ENCODE measurements around the gene PPIF.
A peak's percentile ranks its signal among the peaks of the same experiment; 100 is the strongest.

PPIF gene

GRCh38 chr10:79354615-79355014, 7.3 kb downstream of the PPIF start:
- H3K9me3 Mint-ChIP-seq: no peaks in the 10 kb centered on the region
- peaks cover 72% of the 10 kb centered on the region for H3K36me3 Mint-ChIP-seq (ENCODE audit: low read depth)
- ATAC-seq (no peak), DNase-seq (no peak)
- H3K4me1 Mint-ChIP-seq: peaks cover 42% of the 10 kb centered on the region
- H3K27me3 Mint-ChIP-seq: no peaks in the 10 kb centered on the region
- peak overlapping the region; percentile 46 for H3K27ac Mint-ChIP-seq
- H3K4me3 Mint-ChIP-seq: peak overlapping the region; percentile 6

GRCh38 chr10:79355420-79356017, 8.2 kb downstream of the PPIF start:
- no peak for ATAC-seq
- peak overlapping the region; percentile 50 for H3K27ac Mint-ChIP-seq
- H3K36me3 Mint-ChIP-seq (ENCODE audit: low read depth): peaks cover 64% of the 10 kb centered on the region
- H3K9me3 Mint-ChIP-seq: no peaks in the 10 kb centered on the region
- peaks cover 35% of the 10 kb centered on the region for H3K4me1 Mint-ChIP-seq
- no peak for DNase-seq
- H3K27me3 Mint-ChIP-seq: no peaks in the 10 kb centered on the region
- H3K4me3 Mint-ChIP-seq: no peak overlapping the region

GRCh38 chr10:79356104-79356503, 8.8 kb downstream of the PPIF start:
- ATAC-seq: no peak
- H3K9me3 Mint-ChIP-seq: no peaks in the 10 kb centered on the region
- no peak for DNase-seq
- H3K36me3 Mint-ChIP-seq (ENCODE audit: low read depth): peaks cover 59% of the 10 kb centered on the region
- no peaks in the 10 kb centered on the region for H3K27me3 Mint-ChIP-seq
- H3K4me1 Mint-ChIP-seq: peaks cover 39% of the 10 kb centered on the region
- H3K27ac Mint-ChIP-seq: peak overlapping the region; percentile 16
- no peak overlapping the region for H3K4me3 Mint-ChIP-seq

- DNase-seq (no peak), ATAC-seq (no peak)
- H3K9me3 Mint-ChIP-seq: no peaks in the 10 kb centered on the region
- no peak overlapping the region for H3K4me3 Mint-ChIP-seq
- H3K4me1 Mint-ChIP-seq: peaks cover 46% of the 10 kb centered on the region
- no peaks in the 10 kb centered on the region for H3K27me3 Mint-ChIP-seq
- peaks cover 50% of the 10 kb centered on the region for H3K36me3 Mint-ChIP-seq (ENCODE audit: low read depth)
- H3K27ac Mint-ChIP-seq: no peak overlapping the region
Measured at GRCh38 chr10:79357180-79357579, 9.9 kb downstream of the PPIF start.

GRCh38 chr10:79358811-79359210, 11.5 kb downstream of the PPIF start:
- H3K27me3 Mint-ChIP-seq: no peaks in the 10 kb centered on the region
- H3K4me3 Mint-ChIP-seq: no peak overlapping the region
- H3K4me1 Mint-ChIP-seq: peaks cover 36% of the 10 kb centered on the region
- H3K27ac Mint-ChIP-seq: no peak overlapping the region
- H3K36me3 Mint-ChIP-seq (ENCODE audit: low read depth): peaks cover 35% of the 10 kb centered on the region
- DNase-seq (no peak), ATAC-seq (no peak)
- no peaks in the 10 kb centered on the region for H3K9me3 Mint-ChIP-seq

GRCh38 chr10:79359816-79360498, 12.7 kb downstream of the PPIF start:
- DNase-seq (no peak), ATAC-seq (no peak)
- Mint-ChIP-seq H3K4me3 (no peak overlapping the region), H3K4me1 (peaks cover 25% of the 10 kb centered on the region), H3K27me3 (no peaks in the 10 kb centered on the region), H3K36me3 (ENCODE audit: low read depth) (peaks cover 24% of the 10 kb centered on the region), H3K9me3 (no peaks in the 10 kb centered on the region), H3K27ac (no peak overlapping the region)

- Mint-ChIP-seq H3K27me3 (no peaks in the 10 kb centered on the region), H3K27ac (no peak overlapping the region), H3K36me3 (ENCODE audit: low read depth) (peaks cover 16% of the 10 kb centered on the region), H3K9me3 (no peaks in the 10 kb centered on the region), H3K4me1 (peaks cover 21% of the 10 kb centered on the region), H3K4me3 (no peak overlapping the region)
- ATAC-seq (no peak), DNase-seq (no peak)
Measured at GRCh38 chr10:79360499-79361342, 13.5 kb downstream of the PPIF start.

- Mint-ChIP-seq H3K4me1 (peaks cover 15% of the 10 kb centered on the region), H3K27me3 (no peaks in the 10 kb centered on the region), H3K36me3 (ENCODE audit: low read depth) (peaks cover 8% of the 10 kb centered on the region), H3K9me3 (no peaks in the 10 kb centered on the region), H3K27ac (no peak overlapping the region), H3K4me3 (no peak overlapping the region)
- DNase-seq: no peak
- no peak for ATAC-seq
Measured at GRCh38 chr10:79361726-79362397, 14.6 kb downstream of the PPIF start.

- ATAC-seq (no peak), DNase-seq (no peak)
- no peak overlapping the region for H3K27ac Mint-ChIP-seq
- no peaks in the 10 kb centered on the region for H3K4me1 Mint-ChIP-seq
- no peaks in the 10 kb centered on the region for H3K27me3 Mint-ChIP-seq
- peaks cover 10% of the 10 kb centered on the region for H3K9me3 Mint-ChIP-seq
- H3K4me3 Mint-ChIP-seq: no peak overlapping the region
- H3K36me3 Mint-ChIP-seq (ENCODE audit: low read depth): no peaks in the 10 kb centered on the region
Measured at GRCh38 chr10:79367426-79368189, 20.3 kb downstream of the PPIF start.

GRCh38 chr10:79372871-79373270, 25.6 kb downstream of the PPIF start:
- Mint-ChIP-seq H3K4me3 (no peak overlapping the region), H3K27me3 (no peaks in the 10 kb centered on the region), H3K4me1 (no peaks in the 10 kb centered on the region), H3K9me3 (peaks cover 10% of the 10 kb centered on the region), H3K36me3 (ENCODE audit: low read depth) (no peaks in the 10 kb centered on the region), H3K27ac (no peak overlapping the region)
- ATAC-seq: no peak
- no peak for DNase-seq

GRCh38 chr10:79374312-79375191, 27.3 kb downstream of the PPIF start:
- Mint-ChIP-seq H3K27me3 (no peaks in the 10 kb centered on the region), H3K27ac (no peak overlapping the region), H3K9me3 (peaks cover 10% of the 10 kb centered on the region), H3K4me3 (no peak overlapping the region), H3K4me1 (no peaks in the 10 kb centered on the region), H3K36me3 (ENCODE audit: low read depth) (no peaks in the 10 kb centered on the region)
- DNase-seq (peak; percentile 81), ATAC-seq (no peak)

GRCh38 chr10:79375321-79376077, 28.2 kb downstream of the PPIF start:
- Mint-ChIP-seq H3K9me3 (peaks cover 8% of the 10 kb centered on the region), H3K36me3 (ENCODE audit: low read depth) (no peaks in the 10 kb centered on the region), H3K4me3 (no peak overlapping the region), H3K27me3 (no peaks in the 10 kb centered on the region), H3K4me1 (no peaks in the 10 kb centered on the region), H3K27ac (no peak overlapping the region)
- DNase-seq (no peak), ATAC-seq (no peak)

Data from activated naive CD8-positive, alpha-beta T cell treated with anti-CD3 and anti-CD28 coated beads, Interleukin-2, amount 50 U/mL, for 24 hours (primary cell).